HG03457 (cell line): ENCODE measurements around the gene XRCC1.
"Not testable (repeated sequence)": the region's sequence is repeated elsewhere in the genome, so short reads cannot be mapped to it uniquely, and the experiment has no call there.

Experiments used
- ATAC-seq: cut with Tn5 transposase; IDR thresholded peaks from one replicate; pipeline ENCODE4 v1.9.1; 2021; ENCODE audit warnings: moderate number of reproducible peaks; ENCODE audit not compliant: unreplicated experiment

The XRCC1 gene

DNA sequence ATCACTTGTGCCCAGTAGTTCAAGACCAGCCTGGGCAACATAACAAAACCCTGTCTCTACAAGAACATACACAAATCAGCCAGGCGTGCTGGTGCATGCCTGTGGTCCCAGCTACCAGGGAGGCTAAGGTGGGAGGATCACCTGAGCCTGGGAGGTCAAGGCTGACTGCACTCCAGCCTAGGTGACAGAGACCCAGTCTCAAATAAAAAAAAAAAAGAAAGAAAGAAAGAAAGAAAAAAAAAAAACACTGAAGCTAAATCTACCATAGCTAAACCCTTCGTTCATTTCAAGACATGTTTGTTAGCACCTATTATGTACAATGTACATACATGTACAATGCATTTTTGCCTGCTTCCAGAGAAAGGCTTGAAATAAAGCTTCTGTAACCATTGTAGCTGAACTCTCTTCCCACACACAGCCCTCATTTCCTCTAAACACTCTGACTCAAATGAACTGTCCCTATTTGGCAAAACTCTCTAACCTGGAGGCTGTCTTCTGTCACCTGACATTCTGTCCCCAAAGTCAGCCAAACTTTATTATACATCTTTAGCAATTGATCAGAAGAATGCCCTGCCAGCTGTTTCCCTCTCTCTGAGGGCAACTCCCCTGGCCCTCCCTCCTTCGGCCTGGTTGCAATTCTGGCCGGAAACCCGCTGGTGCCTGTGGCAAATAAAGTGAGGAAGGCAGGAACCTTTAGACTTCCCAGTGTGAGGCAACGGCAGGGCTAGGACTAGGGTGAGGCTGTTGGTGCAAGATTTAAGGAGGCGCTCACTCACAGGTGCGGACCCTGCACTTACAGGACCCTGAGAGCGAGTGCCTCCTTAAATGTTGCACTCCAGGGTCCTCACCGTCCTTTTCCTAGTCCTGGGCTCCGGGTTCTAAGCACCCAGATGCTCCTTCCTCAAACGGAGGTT lies 50.1 kb downstream of the XRCC1 start:
- ATAC-seq: no peak

DNA sequence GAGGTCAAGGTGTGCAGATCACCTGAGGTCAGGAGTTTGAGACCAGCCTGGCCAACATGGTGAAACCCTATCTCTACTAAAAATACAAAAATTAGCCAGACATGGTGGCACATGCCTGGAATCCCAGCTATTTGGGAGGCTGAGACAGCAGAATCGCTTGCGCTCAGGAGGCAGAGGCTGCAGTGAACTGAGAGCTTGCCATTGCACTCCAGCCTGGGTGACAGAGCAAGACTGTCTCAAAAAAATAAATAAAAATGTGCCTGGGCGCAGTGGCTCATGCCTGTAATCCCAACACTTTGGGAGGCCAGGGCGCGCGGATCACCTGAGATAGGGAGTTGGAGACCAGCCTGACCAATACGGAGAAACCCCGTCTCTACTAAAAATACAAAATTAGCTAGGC lies 51.6 kb downstream of the XRCC1 start:
- ATAC-seq: not testable (repeated sequence)

DNA sequence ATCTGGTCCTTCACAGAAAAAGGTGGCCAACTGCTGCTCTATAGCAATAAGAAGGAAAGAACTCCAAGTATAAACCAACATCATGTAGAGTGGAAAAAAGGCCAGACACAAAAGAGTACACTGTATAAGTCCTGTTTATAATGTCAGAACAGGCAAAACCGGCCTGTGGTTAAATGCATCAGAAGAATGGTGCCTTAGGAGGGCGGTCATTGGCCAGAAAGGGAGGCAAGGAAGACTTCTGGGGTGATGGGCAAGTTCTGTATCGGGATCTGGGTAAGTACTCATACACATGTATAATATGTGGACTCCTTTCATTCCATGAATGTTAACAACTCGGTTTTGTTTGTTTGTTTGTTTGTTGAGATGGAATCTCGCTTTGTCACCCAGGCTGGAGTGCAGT lies 52.4 kb downstream of the XRCC1 start:
- no peak for ATAC-seq

DNA sequence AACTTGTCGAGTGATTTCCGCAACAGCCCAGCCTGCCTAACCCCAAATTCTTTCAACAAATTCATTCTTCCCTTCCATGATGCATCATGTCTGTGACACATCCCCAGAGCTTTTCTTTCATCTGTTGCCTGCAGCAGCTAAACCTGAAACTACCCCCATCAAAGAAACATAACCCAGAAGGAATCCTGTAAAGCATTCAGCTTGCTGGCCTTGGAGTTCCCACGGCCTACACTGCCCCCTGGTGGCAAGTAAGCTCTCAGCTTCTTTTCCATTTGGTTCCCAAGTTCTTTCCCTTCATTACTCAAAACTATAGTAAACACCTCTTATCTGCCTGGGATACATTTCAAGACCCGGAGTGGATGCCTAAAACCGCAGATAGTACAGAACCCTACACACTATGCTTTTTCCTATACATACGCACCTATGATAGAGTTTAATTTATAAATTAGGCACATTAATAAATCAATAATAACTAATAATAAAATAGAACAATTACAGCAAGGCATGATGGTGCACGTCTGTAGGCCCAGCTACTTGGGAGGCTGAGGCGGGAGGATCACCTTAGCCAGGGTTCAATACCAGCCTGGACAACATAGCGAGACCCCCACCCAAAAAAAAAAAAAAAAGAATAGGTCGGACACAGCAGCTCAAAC lies 55.8 kb downstream of the XRCC1 start:
- ATAC-seq: no peak

DNA sequence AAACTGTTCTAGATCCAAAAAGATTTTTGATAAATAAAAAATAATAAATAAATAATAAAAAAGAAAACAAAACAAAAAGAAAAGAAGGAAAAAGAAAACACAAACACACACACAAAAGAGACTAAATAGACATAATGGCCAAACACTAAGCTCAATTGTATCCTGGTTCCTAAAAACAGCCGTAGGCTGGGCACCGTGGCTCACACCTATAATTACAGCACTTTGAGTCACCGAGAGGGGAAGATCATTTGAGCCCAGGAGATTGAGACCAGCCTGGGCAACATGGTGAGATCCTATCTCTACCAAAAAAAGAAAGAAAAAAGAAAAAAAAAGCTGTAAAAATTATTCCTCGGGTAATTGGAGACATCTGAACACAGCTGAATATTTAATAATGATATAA lies 57.3 kb downstream of the XRCC1 start:
- ATAC-seq: no peak

DNA sequence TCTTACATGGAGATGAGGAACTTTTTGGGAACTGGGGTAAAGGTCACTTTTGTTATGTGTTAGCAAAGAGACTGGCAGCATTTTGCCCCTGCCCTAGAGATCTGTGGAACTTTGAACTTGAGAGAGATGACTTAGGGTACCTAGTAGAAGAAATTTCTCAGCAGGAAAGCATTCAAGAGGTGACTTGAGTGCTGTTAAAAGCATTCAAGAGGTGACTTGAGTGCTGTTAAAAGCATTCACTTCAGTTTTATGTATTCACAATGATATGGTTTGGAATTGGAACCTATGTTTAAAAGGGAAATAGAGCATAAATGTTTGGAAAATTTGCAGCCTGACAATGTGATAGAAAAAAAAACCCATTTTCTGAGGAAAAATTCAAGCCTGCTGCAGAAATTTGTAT lies 62.9 kb downstream of the XRCC1 start:
- not testable (repeated sequence) for ATAC-seq

DNA sequence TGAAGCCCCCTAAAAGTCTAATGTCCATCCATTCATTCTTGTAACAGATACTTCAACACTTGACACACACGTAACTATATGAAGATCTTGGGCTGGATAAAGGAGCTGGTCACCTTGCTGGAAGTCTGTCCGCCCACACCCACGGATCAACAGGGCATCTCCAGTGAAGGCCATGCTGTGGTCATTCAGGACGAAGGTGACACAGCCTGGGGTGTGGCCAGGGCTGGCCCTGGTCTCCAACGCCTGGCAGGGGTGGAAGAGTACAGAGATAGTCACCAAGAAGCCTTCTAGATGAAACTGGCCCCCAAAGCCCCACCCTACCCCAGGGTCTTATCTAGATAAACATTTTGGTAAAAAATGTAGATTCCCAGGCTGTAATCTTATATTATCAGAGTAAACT lies 64.0 kb downstream of the XRCC1 start:
- no peak for ATAC-seq

DNA sequence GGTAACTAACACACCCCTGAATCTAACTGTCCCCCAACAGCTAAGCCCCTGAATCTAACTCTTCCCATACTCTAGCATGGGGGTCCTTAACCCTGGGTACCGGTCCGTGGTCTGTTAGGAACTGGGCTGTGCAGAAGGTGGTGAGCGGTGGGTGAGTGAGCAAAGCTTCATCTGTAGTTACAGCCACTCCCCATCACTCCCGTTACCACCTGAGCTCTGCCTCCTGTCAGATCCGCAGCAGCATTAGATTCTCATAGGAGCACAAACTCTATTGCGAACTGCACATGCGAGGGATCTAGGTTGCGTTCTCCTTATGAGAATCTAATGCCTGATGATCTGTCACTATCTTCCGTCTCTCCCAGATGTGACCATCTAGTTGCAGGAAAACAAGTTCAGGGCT lies 64.6 kb downstream of the XRCC1 start:
- no peak for ATAC-seq

DNA sequence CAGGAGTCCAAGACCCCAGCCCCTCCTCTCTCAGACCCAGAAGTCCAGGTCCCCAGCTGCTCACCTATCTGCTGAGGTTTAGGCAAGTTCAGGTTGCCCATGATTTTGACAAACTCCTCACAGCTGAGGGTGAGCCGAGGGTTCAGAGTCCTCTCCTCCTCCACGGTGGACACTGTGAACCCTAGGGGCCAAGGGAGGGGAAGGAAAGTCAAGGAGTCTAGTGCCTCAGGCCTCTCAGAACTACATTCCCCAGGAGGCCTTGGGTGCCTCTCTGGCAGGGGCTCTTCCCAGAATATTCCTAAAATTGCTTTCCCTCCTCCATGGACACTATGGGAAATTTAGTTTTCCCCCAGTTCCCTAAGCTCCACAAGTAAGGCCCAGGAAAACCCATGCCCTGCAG lies 67.4 kb downstream of the XRCC1 start:
- no peak for ATAC-seq

DNA sequence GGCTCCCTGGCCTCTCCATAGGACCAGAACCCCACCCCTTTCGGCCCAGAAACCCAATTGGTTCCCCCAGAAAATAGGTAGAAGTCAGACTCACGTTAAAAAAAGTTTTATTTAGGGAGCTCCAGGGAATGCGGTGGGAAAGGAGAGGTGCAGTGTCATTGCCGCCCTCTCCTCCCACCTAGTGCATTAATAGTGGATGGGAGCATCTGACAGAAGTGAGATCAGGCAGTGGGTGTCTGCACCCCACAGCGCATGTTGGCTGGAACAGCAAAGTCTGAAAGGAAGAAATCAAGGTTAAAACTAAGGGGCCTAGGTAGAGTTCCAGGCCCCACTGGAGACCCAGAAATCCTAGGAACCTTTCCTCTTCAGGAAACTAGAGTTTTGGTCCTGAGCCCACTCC lies 68.7 kb downstream of the XRCC1 start:
- no peak for ATAC-seq

DNA sequence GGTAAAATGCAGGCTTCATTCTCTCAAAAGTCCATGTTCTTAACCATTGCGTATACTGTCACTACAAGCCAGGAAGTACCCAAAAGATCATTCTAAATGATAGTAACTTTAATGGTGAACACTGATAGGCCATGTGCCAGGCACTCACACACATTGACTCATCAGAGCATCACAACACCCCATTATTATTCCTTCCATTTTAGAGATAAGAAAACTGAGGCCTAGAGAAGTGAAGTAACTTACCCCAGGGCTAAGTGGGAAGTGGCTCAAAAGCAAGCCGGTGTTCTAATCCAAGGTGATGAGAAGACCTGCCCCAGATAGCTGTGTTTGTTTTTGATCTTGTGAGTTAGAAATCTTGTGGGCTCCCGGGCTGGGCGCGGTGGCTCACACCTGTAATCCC lies 69.4 kb downstream of the XRCC1 start:
- no peak for ATAC-seq

DNA sequence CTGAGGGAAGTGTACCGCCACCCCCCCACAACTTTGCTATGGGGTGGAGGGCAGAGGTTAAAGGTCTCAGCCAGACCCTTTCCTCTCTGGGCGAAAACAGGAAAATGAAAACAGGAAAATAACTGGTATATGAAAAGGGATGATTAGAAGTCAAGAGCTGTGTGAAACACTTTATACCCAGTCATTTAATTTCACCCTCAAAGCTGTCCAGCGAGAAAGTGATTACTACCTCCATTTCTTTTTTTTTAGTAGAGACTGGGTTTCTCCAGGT lies 70.2 kb downstream of the XRCC1 start:
- ATAC-seq: no peak

DNA sequence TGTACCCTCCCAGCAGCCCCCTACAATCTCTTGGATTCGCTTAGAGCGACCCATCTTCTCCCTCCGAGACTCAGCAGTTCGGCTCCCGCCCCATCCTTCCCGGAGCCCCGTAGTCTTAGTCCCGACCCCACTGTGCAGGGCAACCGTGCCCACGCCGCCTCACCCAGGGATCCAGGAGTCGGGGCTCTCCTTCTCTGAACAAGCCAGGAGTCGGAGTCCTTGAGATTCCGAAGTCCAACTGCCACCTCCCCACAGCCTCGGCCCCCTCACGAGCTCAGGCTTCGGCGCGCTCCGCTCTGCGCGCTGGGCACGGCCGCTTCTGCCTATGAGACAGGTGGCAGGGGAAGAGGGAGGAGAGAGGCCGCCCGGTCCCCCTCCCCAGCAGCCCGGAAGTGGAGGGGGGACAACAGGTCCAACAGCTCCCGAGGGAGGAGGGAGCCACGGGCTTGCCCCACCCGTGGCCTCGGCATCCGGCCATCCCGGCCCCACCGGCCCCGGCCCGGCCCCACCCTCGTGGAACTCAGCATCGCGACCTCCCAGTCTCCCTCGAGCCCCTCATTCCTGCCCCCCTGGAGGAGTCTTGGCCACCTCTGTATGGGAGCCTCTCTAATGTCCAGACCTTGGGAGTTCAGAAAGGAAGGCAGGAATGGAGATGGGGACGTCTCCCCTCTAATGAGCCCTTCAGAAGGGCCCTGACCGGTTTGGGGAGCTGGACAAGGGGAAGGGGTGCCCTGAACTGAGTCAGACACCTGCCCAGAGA lies 70.7 kb downstream of the XRCC1 start, which contains the start of gene PHLDB3:
TSS of gene PHLDB3 (minus strand) at position 321 of the 760 bp plus-strand sequence. CDS start 628 bp downstream, outside the sequence.
- ATAC-seq: peak; percentile 16

DNA sequence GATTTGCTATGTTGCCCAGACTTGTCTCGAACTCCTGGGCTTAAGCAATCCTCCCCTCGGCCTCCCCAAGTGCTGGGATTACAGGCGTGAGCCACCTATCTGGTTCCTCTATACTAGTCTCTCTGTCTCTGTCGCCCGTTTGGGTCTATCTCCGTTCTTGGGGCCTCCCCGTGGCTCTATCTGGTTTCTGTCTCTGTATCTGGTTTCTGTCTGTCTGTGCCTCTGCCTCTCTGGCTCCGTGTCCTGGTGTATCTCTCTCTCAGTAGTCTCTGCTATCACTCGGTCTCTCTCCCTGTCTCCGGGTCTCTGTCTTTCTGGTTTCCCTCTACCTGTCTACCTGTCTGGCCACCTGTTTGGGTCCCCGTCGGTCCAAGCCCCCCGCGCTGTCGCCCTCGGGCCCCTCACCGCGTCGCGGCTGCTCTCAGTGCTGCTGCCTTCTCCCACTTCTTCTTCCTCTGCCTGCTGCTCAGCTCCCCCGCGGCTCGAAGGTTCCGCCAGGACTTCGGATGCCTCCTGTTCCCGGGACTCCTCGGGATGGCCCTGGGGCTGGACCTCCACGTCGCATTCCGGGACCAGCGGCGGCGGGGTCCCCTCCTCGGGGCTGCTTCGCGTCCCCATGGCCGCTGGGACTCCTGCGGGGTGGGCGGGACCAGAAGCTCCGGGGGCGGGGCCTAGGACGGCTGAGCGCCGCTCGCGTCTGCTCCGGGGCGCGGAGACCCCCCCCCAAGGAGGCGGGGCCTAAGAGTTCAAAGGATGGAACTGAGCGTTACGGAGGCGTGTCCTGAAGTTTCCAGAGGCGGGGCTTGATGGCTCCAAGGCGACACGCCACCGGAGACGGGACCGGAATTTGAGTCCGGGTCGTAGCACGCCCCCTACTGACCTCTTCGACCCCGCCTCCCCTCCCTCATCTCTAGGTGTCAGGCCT lies 71.6 kb downstream of the XRCC1 start:
- ATAC-seq: peak; percentile 69

DNA sequence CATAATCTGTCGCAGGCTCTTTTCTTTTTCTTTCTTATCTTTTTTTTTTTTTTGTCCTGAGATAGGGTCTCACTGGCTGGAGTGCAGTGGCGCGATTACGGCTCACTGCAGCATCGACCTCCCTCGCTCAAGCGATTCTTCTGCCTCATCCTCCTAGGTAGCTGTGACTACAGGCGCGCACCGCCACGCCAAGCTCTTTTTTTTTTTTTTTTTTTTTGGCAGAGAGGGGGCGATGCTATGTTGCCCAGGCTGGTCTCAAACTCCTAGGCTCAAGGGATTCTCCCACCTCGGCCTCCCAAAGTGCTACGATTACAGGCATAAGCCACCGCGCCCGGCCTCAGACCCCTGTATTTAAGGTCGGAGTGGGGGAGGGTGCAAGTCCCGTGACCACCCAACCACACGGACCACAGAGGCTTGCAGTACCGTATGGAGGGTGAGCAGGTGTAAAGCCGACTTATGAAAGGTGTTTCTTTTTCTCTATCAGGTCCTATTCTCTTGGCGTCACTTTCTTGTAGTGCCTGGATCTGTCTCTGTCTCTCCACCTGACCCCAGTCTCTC lies 72.8 kb downstream of the XRCC1 start:
- ATAC-seq: no peak

DNA sequence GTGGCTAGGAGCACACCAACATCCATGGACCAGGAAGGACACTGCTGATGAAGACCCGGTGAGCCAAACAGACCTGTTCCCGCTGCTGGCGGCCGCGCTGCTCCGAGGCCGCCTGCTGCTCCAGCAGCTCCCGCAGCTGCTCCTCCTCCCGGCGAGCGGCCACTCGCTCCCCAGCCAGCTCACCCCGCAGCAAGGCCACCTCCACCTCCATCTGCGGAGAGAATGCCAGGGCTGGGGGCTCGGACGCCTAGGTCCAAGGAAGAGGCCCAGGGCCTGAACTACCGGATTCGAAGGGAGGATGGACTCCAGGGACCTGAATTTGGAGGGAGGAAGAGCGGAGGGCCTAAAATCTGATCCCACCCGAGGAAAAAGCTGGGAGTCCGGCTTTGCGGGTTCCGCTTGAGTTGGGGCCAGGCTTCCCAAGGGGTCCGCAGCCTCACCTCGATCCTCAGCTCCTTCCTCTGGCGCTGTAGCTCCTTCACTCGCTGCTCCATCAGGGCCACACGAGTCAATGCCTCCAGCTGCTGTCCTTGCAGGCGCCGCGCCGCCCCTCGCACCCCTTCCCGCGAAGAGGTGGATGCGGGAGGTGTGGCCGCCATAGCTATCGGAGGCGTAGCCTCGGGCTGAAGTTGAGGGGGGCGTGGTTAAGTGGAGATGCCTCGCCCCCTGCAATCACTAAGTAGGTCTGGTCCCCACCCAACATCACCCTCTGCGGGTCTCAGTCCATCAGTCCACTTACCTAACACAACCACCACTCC lies 73.5 kb downstream of the XRCC1 start:
- ATAC-seq: no peak

DNA sequence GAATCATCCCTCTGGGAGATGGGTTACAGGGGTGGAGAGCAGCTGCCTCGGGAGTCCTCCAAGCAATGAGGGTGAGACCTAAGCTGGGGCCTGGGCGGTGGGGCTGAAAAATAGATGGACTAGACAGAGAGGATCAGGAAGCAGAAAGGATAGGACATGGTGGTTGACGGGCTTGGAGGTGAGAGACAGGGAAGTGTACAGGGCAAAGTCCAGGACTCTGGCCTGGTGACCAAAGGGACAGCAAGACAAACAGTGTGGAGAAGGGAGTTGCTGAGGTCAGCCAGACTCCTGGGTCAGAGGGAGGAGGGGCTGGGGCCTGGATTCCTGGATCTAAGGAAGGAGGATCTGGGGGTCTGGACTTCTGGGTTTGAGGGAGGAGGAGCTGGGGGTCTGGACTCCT lies 76.3 kb downstream of the XRCC1 start:
- ATAC-seq: no peak

DNA sequence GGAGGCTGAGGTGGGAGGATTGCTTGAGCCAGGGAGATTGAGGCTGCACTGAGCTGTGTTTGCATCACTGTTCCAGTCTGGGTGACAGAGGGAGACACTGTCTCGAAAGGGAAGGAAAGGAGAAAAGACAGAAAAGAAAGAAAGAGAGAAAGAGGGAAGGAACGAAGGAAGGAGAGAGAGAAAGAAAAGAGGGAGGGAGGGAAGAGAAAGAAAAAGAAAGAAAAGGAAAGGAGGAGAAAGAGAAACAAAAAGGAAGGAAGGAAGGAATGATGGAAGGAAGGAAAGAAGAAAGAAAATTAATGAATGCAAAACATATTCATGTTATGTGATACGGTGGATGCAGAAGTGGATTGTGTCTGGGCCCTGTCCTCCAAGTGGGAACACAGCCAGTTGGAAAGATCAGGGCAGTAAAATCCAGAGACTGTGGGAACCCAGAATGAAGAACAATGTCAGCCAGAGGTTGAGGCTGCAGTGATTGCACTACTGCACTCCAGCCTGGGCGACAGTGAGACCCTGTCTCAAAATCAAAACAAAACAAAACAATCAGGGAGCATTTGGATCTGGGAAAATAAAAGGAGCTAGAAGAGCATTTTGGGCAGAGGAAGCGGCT lies 77.0 kb downstream of the XRCC1 start:
- ATAC-seq: no peak

DNA sequence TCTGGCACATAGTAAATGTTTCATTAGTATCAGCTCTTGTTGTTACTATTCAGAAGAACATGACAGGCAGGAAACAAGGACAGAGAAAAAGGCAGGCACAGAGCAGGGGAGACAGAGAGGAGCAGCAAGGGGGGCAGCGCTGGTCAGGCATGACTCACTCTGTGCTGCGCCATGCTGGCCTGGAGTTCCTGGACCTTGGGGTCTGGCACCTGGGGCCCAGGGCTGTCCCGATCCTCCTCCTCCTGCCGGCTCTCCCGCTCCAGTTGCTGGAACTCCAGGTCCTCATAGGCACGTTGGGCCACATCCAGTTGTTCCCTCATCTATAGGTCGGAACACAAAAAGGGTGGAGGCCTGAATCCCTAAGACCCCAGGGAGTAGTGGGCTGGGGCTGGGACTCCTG lies 78.4 kb downstream of the XRCC1 start:
- no peak for ATAC-seq
